ENCODE data around the gene SETX. TPM values are rescaled to one million over a fixed set of nuclear protein-coding genes. Genes with fewer than 3 reads are reported as not detected.

The SETX gene
- total RNA-seq, 4 donors from 2014 or later, result 52.5 to 79.4 (median 69.7) TPM

DNA sequence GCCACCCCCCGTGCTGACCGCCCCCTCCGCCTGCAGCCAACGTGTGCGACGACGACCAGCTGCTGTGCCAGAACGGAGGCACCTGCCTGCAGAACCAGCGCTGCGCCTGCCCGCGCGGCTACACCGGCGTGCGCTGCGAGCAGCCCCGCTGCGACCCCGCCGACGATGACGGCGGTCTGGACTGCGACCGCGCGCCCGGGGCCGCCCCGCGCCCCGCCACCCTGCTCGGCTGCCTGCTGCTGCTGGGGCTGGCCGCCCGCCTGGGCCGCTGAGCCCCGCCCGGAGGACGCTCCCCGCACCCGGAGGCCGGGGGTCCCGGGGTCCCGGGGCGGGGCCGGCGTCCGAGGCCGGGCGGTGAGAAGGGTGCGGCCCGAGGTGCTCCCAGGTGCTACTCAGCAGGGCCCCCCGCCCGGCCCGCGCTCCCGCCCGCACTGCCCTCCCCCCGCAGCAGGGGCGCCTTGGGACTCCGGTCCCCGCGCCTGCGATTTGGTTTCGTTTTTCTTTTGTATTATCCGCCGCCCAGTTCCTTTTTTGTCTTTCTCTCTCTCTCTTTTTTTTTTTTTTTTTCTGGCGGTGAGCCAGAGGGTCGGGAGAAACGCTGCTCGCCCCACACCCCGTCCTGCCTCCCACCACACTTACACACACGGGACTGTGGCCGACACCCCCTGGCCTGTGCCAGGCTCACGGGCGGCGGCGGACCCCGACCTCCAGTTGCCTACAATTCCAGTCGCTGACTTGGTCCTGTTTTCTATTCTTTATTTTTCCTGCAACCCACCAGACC is 112.8 kb downstream of the SETX start:
- no peak for ATAC-seq (ENCODE audit: low FRiP score)
- no peak for DNase-seq (ENCODE audit: low spot score)
- TF ChIP-seq, protein P1, sequence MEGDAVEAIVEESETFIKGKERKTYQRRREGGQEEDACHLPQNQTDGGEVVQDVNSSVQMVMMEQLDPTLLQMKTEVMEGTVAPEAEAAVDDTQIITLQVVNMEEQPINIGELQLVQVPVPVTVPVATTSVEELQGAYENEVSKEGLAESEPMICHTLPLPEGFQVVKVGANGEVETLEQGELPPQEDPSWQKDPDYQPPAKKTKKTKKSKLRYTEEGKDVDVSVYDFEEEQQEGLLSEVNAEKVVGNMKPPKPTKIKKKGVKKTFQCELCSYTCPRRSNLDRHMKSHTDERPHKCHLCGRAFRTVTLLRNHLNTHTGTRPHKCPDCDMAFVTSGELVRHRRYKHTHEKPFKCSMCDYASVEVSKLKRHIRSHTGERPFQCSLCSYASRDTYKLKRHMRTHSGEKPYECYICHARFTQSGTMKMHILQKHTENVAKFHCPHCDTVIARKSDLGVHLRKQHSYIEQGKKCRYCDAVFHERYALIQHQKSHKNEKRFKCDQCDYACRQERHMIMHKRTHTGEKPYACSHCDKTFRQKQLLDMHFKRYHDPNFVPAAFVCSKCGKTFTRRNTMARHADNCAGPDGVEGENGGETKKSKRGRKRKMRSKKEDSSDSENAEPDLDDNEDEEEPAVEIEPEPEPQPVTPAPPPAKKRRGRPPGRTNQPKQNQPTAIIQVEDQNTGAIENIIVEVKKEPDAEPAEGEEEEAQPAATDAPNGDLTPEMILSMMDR (IDR thresholded peaks at IDR 0.05), result no peak

DNA sequence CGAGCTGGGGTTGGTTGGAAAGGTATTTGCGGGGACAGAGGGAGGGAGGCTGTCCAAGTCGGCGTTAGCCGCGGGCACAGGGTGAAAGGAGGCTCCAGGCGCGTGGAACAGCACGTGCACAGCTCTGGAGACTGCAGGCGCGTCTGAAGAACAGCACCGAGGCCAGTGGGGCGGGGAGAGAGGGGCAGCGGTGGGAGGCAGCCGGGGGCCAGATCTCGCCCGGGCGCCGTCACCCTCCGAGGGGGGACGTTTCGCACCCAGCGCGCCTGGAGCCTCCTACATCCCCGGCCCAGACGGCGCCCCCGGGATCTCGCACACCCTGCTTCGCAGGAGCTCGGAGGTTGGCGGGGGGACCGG is 113.3 kb downstream of the SETX start:
- DNase-seq (ENCODE audit: low spot score) (no peak), ATAC-seq (ENCODE audit: low FRiP score) (no peak)
- TF ChIP-seq, protein P1 (IDR thresholded peaks at IDR 0.05), result no peak

DNA sequence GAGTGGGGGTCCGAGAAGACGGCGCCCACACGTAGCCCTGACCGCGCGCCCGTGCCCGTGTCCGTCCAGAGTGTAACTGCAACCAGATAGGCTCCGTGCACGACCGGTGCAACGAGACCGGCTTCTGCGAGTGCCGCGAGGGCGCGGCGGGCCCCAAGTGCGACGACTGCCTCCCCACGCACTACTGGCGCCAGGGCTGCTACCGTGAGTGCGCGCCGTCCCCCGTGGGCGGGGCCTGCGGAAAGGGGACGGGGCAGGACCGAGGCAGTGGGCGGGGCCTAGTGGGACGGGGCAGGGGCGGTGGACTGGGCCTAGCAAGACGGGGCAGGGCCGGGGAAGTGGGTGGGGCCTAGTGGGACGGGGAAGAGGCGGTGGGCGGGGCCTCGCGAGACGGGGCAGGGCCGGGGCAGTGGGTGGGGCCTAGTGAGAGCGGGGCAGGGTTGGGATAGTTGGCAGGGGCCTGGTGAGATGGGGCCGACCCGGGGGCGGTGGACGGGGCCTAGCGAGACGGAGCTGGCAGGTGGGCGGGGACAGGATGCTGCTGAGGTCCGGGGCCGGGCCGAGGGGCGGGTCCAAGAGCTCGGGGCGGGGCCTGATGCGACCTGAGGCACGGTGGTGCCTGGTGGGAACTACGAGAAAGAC is 113.8 kb downstream of the SETX start:
- TF ChIP-seq, protein P1 (IDR thresholded peaks at IDR 0.05), result no peak
- ATAC-seq (ENCODE audit: low FRiP score) (peak; percentile 91), DNase-seq (ENCODE audit: low spot score) (peak; percentile 93)

DNA sequence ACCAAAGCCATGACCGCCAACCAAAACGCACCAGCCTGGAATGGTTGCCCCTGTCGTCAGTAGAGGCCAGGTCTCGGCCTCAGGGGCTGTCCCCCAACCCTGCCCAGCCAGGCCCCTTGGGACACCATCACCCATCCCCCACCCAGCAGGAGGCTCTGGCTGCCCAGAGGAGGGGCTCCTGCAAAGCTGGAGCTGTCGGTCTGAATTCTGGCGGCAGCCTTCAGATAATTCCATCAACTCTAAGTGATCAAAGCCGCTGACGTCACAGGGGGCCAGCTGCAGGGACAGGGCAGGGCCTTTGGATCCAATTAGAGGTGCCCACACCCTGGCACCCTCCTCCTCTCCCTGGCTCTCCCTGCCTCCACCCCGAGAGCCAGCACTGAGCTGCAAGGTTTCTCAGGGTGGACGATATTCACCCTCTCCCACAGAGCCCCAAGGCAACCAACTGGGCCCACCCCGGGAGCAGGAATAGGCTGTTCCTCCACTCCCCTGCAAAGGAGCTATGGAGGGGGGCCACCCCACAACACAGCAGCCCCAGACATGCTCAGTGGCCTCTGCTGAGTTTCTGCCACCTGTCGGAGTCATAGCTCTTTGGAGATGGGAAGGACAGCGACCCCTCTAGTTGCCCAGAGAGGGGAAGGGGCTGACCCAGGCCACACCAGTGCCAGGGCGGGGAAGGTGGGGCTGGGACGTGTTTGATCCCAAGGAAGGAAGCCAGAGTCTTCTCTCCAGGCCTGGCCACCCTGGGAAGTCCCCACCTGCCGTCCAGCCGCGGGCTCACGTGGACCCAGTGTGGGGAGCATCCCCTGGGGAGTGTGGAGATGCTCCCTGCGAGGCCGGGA is 114.6 kb downstream of the SETX start:
- ATAC-seq (ENCODE audit: low FRiP score) (no peak), DNase-seq (ENCODE audit: low spot score) (no peak)
- TF ChIP-seq, protein P1 (IDR thresholded peaks at IDR 0.05), result no peak

DNA sequence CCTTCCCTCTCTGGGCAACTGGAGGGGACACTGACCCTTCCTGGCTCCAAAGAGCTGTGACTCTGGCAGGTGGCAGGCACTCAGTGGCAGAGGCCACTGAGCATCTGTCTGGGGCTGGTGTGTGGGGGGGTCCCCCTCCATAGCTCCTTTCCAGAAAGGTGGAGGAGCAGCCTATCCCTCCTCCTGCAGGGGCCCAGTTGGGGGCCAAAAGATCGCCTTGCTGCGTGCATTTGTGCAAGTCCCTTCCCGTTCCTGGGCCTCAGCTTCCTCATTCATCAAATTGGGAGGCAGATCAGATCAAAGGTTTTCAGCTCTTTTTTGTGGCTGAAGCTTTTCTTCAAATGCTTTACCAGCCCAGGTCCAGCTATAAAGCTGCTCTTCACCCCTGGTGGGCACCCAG is 115.3 kb downstream of the SETX start:
- DNase-seq (ENCODE audit: low spot score), result no peak
- ATAC-seq (ENCODE audit: low FRiP score), result no peak
- TF ChIP-seq, protein P1 (IDR thresholded peaks at IDR 0.05), result no peak

DNA sequence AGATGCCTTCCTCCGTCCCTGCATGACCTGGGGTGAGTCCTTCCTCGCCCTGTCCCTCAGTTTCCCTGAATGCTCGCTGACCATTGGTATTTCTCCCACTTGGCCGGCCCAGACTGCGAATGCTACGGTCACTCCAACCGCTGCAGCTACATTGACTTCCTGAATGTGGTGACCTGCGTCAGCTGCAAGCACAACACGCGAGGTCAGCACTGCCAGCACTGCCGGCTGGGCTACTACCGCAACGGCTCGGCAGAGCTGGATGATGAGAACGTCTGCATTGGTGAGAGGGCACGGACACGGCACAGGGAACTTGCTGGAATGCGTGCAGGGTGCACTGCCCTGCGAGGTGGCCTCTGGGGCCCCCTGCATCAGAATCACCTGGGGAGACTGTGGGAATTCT is 115.8 kb downstream of the SETX start:
- ATAC-seq (ENCODE audit: low FRiP score) (no peak), DNase-seq (ENCODE audit: low spot score) (no peak)
- TF ChIP-seq, protein P1 (IDR thresholded peaks at IDR 0.05), result no peak
